Activated CD4-positive, alpha-beta T cell treated with anti-CD3 and anti-CD28 coated beads, Interleukin-2, amount 10 ng/mL, durations not matched to agents 7 days and 5 days (primary cell): ENCODE data around the gene C6orf120. TPM values are rescaled to one million over a fixed set of nuclear protein-coding genes. Genes with fewer than 3 reads are reported as not detected.

Experiments
- CTCF ChIA-PET: fragments of 350-600 bp; sonication (Branson Sonifier 250); formaldehyde crosslinking; loops from one replicate; lab custom pipeline; 2021; ENCODE audit warnings: antibody characterized with exemption; lab: Charles Lee
- POLR2A ChIA-PET: fragments of 350-600 bp; sonication (Branson Sonifier 250); formaldehyde crosslinking; loops from one replicate; lab custom pipeline; 2021; ENCODE audit warnings: antibody characterized with exemption; lab: Charles Lee
- DNase-seq: peaks from one replicate; pipeline ENCODE4 v3.0.0-alpha.2; 2020
- H3K27ac Mint-ChIP-seq: one replicate; pipeline ENCODE4 v1.8.0; 2021; ENCODE audit warnings: mild to moderate bottlenecking, moderate library complexity, mixed read lengths
- H3K27me3 Mint-ChIP-seq: one replicate; pipeline ENCODE4 v1.8.0; 2021; ENCODE audit warnings: mixed read lengths
- H3K36me3 Mint-ChIP-seq: one replicate; pipeline ENCODE4 v1.8.0; 2021; ENCODE audit warnings: low read depth, mixed read lengths
- H3K4me1 Mint-ChIP-seq: one replicate; pipeline ENCODE4 v1.8.0; 2021; ENCODE audit warnings: mixed read lengths
- H3K4me3 Mint-ChIP-seq: one replicate; pipeline ENCODE4 v1.8.0; 2021; ENCODE audit warnings: mild to moderate bottlenecking, moderate library complexity, mixed read lengths
- H3K9me3 Mint-ChIP-seq: one replicate; pipeline ENCODE4 v1.8.0; 2021; ENCODE audit warnings: mixed read lengths
- total RNA-seq, 2 experiments: library from RNA; stranded (reverse); gene quantifications; one replicate each; pipeline ENCODE4 v1.2.3, GENCODE V29; 2021

C6orf120 gene
- total RNA-seq, 2 experiments from 2014 or later, result 17.0 to 20.9 TPM

DNA sequence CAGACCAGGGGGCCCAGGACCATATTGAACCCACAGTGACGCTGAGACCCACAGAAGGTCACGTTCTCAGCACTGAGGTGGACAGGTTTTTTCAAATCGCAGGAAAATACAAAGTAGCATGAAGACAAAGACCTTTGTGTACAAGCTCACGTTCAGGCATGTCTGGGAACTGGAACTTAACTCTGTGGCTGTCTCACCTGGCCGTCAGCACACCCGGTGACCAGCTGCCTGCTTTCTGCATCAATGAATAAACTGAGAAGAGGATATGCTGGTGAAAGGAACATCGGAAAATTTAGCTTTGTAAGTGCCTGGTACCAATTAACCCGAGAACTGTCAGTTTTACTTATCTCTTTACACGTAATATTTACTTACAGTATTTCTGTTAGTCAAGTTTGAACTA, 36.6 kb upstream of the C6orf120 start:
- Mint-ChIP-seq H3K27me3 (no peaks in the 10 kb centered on the region), H3K4me1 (peaks cover 11% of the 10 kb centered on the region), H3K4me3 (no peak overlapping the region), H3K9me3 (no peaks in the 10 kb centered on the region), H3K36me3 (no peaks in the 10 kb centered on the region), H3K27ac (no peak overlapping the region)
- CTCF ChIA-PET, result no interaction called here
- POLR2A ChIA-PET, result no interaction called here
- DNase-seq, result no peak

DNA sequence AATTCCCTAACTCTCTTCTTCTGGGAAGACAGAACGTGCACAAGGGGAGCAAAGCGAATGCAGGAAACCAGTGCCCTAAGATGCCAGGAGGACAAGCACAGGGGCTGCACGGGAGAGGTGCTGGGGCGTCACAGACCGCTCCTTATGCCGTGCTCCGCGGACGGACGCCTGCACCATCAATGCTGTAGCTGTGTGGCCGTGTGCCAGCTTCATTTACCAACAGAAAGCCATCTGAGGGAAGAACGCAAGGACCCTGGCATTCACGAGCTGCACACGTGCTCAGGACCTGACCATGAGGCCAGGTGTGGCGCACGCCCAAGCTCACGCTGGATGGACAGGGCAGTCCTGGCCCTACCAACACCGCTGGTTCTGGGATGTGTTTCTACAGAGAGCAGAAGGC, 35.5 kb upstream of the C6orf120 start:
- H3K4me3 Mint-ChIP-seq, result no peak overlapping the region
- H3K9me3 Mint-ChIP-seq, result no peaks in the 10 kb centered on the region
- POLR2A ChIA-PET, result no interaction called here
- DNase-seq, result no peak
- no peaks in the 10 kb centered on the region for H3K27me3 Mint-ChIP-seq
- no peak overlapping the region for H3K27ac Mint-ChIP-seq
- H3K4me1 Mint-ChIP-seq, result peaks cover 13% of the 10 kb centered on the region
- H3K36me3 Mint-ChIP-seq, result peaks cover 1% of the 10 kb centered on the region
- CTCF ChIA-PET, result no interaction called here

DNA sequence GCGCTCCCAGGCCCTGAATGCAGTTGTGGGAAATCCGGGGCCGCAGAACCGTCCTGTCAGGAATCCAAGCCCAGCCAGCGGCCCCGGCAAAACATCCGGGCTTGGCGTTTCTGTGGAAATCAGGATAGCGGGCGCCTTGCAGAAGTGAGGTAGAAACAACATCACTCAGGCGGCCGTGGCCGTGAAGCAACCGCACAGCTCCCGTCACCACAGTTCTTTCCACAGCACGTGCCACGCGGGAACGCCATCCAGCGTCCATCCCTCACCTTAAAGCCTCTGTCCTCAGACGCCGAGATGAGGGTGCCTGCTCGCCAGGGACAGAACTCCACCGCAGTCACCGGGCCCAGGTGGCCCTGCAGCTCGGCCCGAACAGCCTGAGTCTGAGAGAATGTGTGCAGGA, 34.2 kb upstream of the C6orf120 start:
- ChIA-PET POLR2A (no interaction called here), CTCF (no interaction called here)
- no peak for DNase-seq
- H3K4me1 Mint-ChIP-seq, result peaks cover 13% of the 10 kb centered on the region
- no peak overlapping the region for H3K27ac Mint-ChIP-seq
- no peaks in the 10 kb centered on the region for H3K27me3 Mint-ChIP-seq
- no peaks in the 10 kb centered on the region for H3K9me3 Mint-ChIP-seq
- peaks cover 5% of the 10 kb centered on the region for H3K36me3 Mint-ChIP-seq
- H3K4me3 Mint-ChIP-seq, result no peak overlapping the region

DNA sequence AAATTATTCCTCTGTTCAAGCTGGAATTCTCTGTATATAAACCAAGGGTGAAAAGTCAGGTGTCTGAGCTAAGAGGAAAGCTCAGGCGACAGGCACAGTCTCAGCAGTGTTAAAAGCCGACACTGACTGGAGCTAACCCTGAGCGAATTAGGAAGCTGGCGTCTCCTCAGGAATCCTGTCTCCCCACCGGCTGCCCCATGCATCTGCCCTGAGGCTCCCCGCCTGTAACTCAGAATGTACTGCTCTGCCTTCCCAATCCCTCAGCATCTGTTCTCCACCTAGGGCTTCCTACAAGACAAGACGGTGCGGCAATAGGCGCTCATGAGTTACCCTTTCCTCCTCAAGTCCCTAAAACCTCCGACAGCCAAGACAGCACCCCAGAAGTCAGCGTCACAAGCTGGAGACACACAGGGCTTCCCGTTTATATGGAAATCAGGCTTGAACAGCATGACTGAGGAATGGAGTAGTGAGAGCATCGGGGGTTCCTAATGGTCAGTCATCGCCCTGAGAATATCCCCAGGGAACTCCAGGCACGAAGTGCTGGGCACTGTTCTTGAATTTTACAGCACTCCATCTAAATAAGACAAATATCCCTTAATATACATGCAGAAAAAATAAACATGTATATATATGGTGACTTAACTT, 33.6 kb upstream of the C6orf120 start:
- CTCF ChIA-PET, result no interaction called here
- POLR2A ChIA-PET, result no interaction called here
- H3K9me3 Mint-ChIP-seq, result no peaks in the 10 kb centered on the region

DNA sequence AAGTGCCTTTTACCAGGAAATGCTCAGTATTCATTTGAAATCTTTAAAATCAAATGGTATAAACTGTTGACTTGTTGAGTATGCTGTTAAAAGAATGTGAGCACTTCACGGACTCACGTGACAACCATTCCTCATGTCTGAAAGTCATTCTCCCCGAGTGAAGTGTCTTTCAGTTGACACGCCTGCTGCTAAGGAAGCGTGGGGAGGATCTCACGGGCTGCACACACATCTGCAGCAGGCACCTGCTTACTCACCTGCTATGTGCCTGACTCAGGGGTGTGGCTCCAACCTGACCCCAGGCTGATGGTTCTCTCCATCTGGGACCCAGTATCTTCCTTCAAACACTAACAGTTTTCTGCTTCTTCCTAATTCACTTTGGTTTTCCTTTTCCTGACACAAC, 32.8 kb upstream of the C6orf120 start:
- H3K4me3 Mint-ChIP-seq, result no peak overlapping the region
- peak overlapping the region; percentile 21 for H3K27ac Mint-ChIP-seq
- H3K36me3 Mint-ChIP-seq, result peaks cover 5% of the 10 kb centered on the region
- POLR2A ChIA-PET, result no interaction called here
- no peak for DNase-seq
- CTCF ChIA-PET, result no interaction called here
- no peaks in the 10 kb centered on the region for H3K9me3 Mint-ChIP-seq
- peaks cover 13% of the 10 kb centered on the region for H3K4me1 Mint-ChIP-seq
- no peaks in the 10 kb centered on the region for H3K27me3 Mint-ChIP-seq

More for the DNA sequence above, 33.6 kb upstream of the C6orf120 start:
- no peak overlapping the region for H3K27ac Mint-ChIP-seq
- no peak overlapping the region for H3K4me3 Mint-ChIP-seq
- peaks cover 5% of the 10 kb centered on the region for H3K36me3 Mint-ChIP-seq
- DNase-seq, result no peak
- H3K4me1 Mint-ChIP-seq, result peaks cover 13% of the 10 kb centered on the region
- H3K27me3 Mint-ChIP-seq, result no peaks in the 10 kb centered on the region

DNA sequence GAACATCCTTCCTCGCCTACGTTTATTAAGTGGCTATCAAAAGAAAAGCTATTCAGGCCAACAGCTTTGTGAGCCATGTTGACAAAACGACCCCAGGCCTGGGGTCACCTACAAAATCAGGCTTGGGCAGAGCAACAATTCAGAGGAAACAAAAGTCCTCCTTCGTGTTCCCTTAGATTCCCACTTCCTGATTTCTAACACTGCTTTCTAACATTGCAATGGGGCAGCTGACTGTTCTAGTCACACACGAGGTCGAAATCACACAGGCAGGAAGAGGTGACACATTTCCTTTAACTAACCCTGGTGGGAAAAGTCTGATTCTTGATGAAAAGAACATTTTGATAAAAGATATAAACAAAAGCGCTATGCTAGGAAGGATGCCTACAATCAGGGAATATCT, 32.0 kb upstream of the C6orf120 start:
- no peak overlapping the region for H3K4me3 Mint-ChIP-seq
- H3K36me3 Mint-ChIP-seq, result peaks cover 5% of the 10 kb centered on the region
- no peak for DNase-seq
- H3K27ac Mint-ChIP-seq, result no peak overlapping the region
- H3K4me1 Mint-ChIP-seq, result peaks cover 13% of the 10 kb centered on the region
- no peaks in the 10 kb centered on the region for H3K27me3 Mint-ChIP-seq
- no peaks in the 10 kb centered on the region for H3K9me3 Mint-ChIP-seq
- POLR2A ChIA-PET, result no interaction called here
- CTCF ChIA-PET, result no interaction called here

DNA sequence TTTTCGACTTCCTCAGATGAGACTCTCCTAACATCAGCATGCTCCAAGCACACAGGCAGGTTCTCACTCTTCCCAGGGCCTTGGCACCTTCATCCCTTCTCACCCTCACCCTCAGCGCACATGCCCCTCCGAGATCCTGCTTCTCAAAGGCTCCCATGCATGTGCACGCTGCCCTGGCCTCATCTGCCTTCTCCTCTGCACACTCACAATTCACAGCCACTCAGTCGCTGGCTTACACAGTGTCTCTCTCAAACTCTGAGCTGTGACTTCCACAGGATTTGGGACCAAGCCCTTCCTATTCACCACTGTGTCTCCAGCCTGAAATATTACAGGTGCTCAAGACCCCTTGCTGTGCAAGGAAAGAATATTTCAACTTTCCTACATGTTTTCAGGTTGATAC, 30.4 kb upstream of the C6orf120 start:
- CTCF ChIA-PET, result no interaction called here
- POLR2A ChIA-PET, result no interaction called here
- Mint-ChIP-seq H3K36me3 (peaks cover 5% of the 10 kb centered on the region), H3K4me3 (no peak overlapping the region), H3K27me3 (no peaks in the 10 kb centered on the region), H3K9me3 (no peaks in the 10 kb centered on the region), H3K4me1 (peaks cover 13% of the 10 kb centered on the region), H3K27ac (no peak overlapping the region)
- no peak for DNase-seq

DNA sequence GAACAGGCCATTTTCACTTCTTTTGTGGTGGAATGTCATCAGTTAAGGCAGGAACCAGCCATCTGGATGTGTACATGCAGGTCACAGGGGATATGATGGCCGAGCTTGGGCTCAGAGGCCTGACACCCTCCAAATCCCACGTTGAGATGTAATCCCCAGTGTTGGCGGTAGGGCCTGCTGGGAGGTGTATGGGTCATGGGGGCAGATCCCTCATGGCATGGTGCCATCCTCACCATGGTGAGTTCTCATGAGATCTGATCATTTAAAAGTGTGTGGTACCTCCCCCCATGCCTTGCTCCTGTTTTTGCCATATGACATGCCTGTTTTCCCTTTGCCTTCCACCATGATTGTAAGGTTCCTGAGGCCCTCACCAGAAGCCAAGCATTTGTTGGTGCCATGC, 26.9 kb upstream of the C6orf120 start:
- H3K4me1 Mint-ChIP-seq, result peaks cover 3% of the 10 kb centered on the region

DNA sequence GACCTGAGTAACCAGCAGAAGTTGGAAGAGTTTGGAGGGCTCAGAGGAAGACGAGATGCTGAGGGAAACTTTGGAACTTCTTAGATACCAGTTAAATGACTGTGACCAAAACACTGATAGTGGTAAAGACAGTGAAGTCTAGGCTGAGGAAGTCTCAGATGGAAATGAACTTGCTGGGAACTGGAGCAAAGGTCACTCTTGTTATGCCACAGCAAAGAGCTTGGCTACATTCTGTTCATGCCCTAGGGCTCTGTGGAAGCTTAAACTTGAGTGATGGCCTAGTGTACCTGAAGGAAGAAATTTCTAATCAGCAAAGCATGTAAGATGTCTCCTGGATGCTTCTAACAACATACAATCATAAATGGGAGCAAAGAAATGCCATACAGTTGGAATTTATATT, 24.8 kb upstream of the C6orf120 start:
- Mint-ChIP-seq H3K9me3 (peaks cover 9% of the 10 kb centered on the region), H3K36me3 (peaks cover 12% of the 10 kb centered on the region), H3K4me3 (no peak overlapping the region), H3K27ac (no peak overlapping the region), H3K27me3 (no peaks in the 10 kb centered on the region), H3K4me1 (no peaks in the 10 kb centered on the region)
- ChIA-PET CTCF (no interaction called here), POLR2A (no interaction called here)
- DNase-seq, result no peak

More for the DNA sequence above, 26.9 kb upstream of the C6orf120 start:
- DNase-seq, result no peak
- POLR2A ChIA-PET, result no interaction called here
- CTCF ChIA-PET, result no interaction called here
- H3K27ac Mint-ChIP-seq, result no peak overlapping the region
- H3K9me3 Mint-ChIP-seq, result peaks cover 1% of the 10 kb centered on the region
- peaks cover 5% of the 10 kb centered on the region for H3K36me3 Mint-ChIP-seq
- H3K27me3 Mint-ChIP-seq, result no peaks in the 10 kb centered on the region
- H3K4me3 Mint-ChIP-seq, result no peak overlapping the region

DNA sequence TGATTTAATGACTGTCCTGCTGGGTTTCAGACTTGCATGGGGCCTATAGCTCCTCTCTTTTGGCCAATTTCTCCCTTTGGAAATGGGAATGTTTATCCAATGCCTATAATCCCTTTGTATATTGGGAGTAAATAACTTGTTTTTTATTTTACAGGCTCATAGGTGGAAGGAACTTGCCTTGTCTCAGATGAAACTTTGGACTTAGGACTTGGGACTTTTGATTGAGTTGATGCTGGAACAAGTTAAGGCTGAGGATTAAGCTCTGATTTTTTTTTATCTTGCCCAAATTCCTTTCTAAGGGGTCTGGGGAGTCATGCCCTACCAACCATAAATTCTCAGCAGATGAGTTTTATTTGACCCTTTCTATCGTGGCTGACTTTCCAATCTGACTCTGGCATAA, 23.6 kb upstream of the C6orf120 start:
- ChIA-PET POLR2A (no interaction called here), CTCF (no interaction called here)
- Mint-ChIP-seq H3K4me3 (no peak overlapping the region), H3K27ac (no peak overlapping the region), H3K27me3 (no peaks in the 10 kb centered on the region), H3K9me3 (peaks cover 9% of the 10 kb centered on the region), H3K4me1 (no peaks in the 10 kb centered on the region), H3K36me3 (peaks cover 17% of the 10 kb centered on the region)
- DNase-seq, result no peak

DNA sequence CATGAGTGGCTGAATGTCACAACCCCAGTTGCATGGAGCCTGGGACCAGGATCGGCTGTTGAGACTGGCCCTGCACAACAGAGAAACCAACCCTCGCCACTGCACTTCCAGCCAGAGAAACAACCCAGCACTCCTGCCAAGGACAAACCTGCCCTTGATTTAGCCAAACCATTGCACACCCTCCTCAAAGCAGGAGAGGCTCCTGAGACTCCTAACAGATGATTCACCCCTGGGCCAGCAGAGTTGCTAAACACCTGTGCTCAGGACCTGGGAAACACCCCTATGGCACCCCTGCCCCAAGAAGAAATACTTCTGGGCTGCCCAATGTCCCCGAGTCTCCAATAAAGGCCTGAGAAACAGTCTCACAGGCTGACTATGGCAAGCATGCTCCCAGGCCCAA, 17.9 kb upstream of the C6orf120 start:
- Mint-ChIP-seq H3K36me3 (peaks cover 46% of the 10 kb centered on the region), H3K4me1 (no peaks in the 10 kb centered on the region), H3K9me3 (peaks cover 28% of the 10 kb centered on the region), H3K27ac (no peak overlapping the region), H3K27me3 (no peaks in the 10 kb centered on the region), H3K4me3 (no peak overlapping the region)
- no peak for DNase-seq
- ChIA-PET POLR2A (no interaction called here), CTCF (no interaction called here)

DNA sequence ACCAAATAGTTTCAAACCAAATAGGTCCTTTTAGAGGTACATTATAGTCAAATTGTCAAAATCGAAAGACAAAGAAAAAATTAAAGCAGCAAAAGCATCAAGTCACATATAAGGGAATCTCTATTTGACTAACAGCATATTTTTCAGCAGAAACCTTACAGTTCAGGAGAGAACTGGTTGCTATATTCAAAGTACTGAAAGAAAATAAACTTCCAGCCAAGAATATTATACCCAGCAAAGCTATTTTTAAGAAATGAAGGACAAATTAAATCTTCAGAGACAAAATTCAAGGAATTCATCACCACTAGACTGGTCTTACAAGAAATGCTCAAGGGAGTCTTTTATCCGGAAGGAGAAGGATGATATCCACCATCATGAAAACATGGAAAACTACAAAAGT, 16.1 kb upstream of the C6orf120 start:
- POLR2A ChIA-PET, result no interaction called here
- no peak for DNase-seq
- Mint-ChIP-seq H3K36me3 (peaks cover 43% of the 10 kb centered on the region), H3K4me3 (no peak overlapping the region), H3K9me3 (peaks cover 22% of the 10 kb centered on the region), H3K27me3 (no peaks in the 10 kb centered on the region), H3K27ac (no peak overlapping the region), H3K4me1 (peaks cover 3% of the 10 kb centered on the region)
- CTCF ChIA-PET, result no interaction called here

DNA sequence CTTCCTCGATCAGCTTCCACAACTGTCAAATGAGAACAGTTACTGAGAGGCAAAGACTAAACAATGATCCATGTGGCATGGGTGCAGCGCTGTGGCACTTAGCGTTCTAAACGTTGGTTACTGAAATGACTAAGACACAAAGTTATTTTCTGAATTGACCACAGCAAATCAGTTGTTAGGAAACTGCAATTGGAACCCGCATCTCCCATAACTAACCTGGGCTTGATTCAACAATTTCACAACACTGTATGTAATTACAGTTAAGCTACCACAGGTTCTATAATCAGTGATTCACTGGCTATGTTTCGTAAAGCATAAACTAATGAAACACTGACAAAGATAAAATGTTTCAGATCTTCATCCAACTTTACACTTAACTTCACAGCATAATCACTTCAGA, 12.6 kb upstream of the C6orf120 start:
- Mint-ChIP-seq H3K36me3 (peaks cover 30% of the 10 kb centered on the region), H3K27me3 (no peaks in the 10 kb centered on the region), H3K4me3 (no peak overlapping the region), H3K27ac (no peak overlapping the region), H3K4me1 (peaks cover 3% of the 10 kb centered on the region), H3K9me3 (peaks cover 25% of the 10 kb centered on the region)
- DNase-seq, result no peak
- CTCF ChIA-PET, result no interaction called here
- POLR2A ChIA-PET, result no interaction called here

DNA sequence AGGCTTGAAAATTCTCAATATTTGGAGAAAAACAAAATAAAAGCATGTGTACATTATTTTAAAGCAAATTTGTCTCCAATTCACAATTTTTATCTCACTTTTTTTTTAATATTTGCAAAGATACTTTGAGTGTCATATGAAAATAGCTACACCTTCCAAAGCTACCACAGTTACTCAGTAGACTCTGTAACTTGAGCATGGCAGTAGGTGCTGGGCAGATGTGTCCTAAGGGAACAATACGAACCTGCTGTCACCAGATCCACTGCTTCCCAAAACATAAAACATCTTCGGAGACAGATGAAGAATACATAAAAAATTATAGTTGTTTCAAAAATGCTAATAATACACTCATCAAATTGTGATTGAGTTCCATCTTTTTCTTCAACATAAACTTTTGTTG, 10.7 kb upstream of the C6orf120 start:
- Mint-ChIP-seq H3K4me3 (no peak overlapping the region), H3K9me3 (peaks cover 13% of the 10 kb centered on the region), H3K36me3 (peaks cover 16% of the 10 kb centered on the region), H3K4me1 (peaks cover 3% of the 10 kb centered on the region), H3K27ac (no peak overlapping the region), H3K27me3 (no peaks in the 10 kb centered on the region)
- no peak for DNase-seq
- ChIA-PET POLR2A (no interaction called here), CTCF (interaction anchor here (2.2 kb wide), 1 partner anchor 10 kb away, joined by 6 read pairs; the partner anchor contains the start of genes C6orf120 and WDR27)
